Skin epidermis (tissue), 12 donors: ENCODE results near the gene CBR3.
A peak's percentile ranks its signal among the peaks of the same experiment; 100 is the strongest.
"Not testable (repeated sequence)": the region's sequence is repeated elsewhere in the genome, so short reads cannot be mapped to it uniquely, and the experiment has no call there.

Experiments
- H3K27ac ChIP-seq, 21 experiments: fragments of 200-600 bp; sonication (generic) in 11 of 21; one replicate each; pipeline ENCODE4 v1.5.0; 2020; ENCODE audit warnings: mild to moderate bottlenecking in 3 of 21, inconsistent platforms in 2 of 21, moderate library complexity in 2 of 21
- H3K4me3 ChIP-seq, 7 experiments: fragments of 200-600 bp; sonication (generic) in 2 of 7; one replicate each; pipeline ENCODE4 v1.5.0; 2020; ENCODE audit warnings: inconsistent platforms in 2 of 7, mild to moderate bottlenecking in 2 of 7, moderate library complexity in 1 of 7

The CBR3 gene

DNA sequence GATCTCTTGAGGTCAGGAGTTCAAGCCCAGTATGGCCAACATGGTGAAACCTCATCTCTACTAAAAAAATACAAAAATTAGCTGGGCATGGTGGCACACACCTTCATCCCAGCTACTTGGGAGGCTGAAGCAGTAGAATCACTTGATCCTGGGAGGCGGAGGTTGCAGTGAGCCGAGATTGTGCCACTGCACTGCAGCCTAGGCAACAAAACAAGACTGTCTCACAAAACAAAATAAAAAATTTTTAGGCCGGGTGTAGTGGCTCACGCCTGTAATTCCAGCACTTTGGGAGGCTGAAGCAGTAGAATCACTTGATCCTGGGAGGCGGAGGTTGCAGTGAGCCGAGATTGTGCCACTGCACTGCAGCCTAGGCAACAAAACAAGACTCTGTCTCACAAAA is 9.4 kb downstream of the CBR3 start:
- not testable (repeated sequence) for H3K4me3 ChIP-seq, H3K27ac ChIP-seq

DNA sequence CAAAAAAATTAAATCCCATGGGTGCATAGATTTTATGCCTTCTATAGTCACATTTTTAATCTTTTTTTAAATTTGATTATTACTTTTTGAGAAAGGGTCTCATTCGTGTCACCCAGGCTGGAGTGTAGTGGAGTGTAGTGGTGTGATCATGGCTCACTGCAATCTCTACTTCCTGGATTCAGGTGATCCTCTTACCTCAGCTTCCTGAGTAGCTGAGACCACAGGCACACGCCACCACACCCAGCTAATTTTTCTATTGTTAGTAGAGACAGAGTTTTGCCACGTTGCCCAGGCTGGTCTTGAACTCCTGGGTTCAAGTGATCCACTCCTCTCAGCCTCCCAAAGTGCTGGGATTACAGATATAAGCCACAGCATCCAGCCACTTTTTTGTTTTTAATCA is 10.4 kb downstream of the CBR3 start:
- peak overlapping the region in 2 of 21 experiments; percentile 31 to 34 for H3K27ac ChIP-seq

DNA sequence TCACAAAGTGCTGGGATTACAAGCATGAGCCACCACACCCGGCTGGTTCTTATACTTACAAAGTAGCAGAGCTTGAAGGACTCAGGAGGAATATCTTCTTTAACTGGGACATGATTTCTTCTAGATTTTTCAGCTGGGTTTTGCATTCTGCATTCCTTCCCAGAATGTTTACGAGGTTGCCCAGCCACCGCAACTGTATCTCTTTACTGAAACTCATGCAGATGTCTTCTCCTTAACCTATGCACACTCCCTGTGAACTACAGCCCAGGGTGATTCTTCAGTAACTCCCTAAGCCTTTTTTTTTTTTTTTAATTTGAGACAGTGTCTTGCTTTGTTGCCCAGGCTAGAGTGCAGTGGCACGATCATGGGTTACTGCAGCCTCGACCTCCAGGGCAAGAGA is 13.0 kb downstream of the CBR3 start:
- no peak overlapping the region for H3K4me3 ChIP-seq
- H3K27ac ChIP-seq: peak overlapping the region in 1 of 21 experiments; percentile 26

More for the DNA sequence above, 10.4 kb downstream of the CBR3 start:
- H3K4me3 ChIP-seq: no peak overlapping the region

DNA sequence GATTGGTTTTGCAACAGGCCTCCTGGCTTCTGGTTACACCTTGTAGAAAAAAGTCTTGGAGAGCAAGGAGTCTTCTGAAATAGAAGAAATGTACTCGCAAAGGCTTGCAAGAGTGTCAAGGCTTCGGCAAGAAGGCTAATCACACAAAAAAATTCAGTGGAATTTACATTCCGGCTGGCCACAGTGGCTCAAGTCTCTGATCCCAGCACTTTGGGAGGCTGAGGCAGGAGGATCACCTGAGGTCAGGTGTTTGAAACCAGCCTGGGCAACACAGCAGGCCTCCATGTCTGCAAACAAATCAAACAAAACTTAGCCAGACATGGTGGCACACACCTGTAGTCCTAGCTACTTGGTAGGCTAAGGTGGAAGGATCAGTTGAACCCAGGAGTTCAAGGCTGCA is 14.0 kb downstream of the CBR3 start:
- Histone ChIP-seq H3K4me3 (no peak overlapping the region), H3K27ac (no peak overlapping the region)

DNA sequence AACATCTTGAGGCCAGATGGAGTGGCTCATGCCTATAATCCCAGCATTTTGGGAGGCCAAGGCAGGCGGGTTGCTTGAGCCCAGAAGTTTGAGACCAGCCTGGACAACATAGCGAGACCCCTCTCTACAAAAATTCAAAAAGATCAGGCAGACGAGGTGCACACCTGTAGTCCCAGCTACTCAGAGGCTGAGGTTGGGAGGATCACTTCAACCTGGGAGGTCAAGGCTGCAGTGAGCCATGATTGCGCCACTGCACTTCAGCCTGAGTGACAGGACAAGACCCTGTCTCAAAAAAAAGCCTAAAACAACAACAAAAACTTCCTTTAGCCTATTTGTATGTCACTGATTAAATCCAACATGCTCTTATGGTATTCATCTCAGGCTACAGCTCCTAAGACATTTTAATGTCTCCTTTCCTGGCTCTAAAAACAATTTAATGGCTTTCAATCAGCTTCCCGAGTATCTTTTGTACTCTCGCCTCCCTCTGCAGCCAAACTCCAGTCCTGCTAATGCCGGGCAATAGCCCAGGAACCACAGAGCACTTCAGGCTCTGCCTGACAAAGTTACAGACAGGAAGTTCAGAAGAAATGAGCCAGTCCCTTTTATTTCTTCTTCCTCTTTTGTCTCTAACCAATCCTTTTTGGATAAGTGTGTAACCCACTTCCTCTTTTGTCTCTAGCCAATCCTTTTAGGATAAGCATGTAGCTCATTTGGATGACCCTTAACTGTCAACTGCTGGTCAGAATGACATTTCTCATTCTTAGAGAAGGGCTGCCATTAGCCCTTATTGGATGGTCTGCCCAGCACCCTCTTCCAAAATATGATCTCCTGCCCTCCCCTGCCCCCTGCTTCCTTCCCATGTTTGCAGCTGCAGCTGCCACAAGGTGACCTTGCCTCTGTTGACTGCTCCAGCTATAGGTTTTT is 15.2 kb downstream of the CBR3 start:
- H3K27ac ChIP-seq: peak overlapping the region in 19 of 21 experiments; percentile 21 to 74 (median 53)
- H3K4me3 ChIP-seq: no peak overlapping the region

DNA sequence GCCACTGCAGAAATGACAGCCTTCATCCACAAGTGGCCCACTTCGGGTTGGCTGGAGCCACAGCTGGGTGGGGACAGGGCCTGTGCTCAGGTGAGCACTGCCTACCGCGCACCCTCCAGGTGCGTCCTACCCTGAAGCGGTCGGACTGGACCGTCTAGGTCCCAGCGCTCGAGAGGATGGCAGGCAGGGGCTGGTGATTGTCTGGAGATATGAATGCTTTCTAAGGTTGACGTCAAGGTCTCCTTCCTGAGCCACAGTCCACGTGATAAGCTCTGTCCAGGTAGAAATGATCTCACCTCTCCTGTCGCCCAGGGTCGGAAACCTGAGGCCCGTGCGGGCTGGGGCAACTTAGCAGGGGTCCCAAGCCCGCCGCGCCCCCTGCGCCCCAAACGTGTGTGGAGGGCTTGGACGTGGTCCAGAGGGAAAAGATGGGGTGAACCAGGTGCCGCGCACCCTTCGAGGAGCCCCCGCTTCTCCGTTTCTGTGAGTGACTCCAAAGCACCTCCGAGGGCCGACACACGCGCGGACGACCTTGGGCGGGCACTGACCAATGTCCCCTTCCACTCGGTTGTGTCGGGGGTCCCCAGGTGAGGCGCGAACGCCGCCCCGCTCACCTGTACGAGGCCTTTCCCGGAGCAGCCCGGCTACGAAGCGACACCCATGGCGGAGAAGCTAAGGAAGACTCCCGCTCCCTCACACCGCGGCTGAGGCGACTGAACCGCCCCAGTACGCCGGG is 20.9 kb downstream of the CBR3 start:
- Histone ChIP-seq H3K27ac (peak overlapping the region in 20 of 21 experiments; percentile 44 to 95 (median 80)), H3K4me3 (peak overlapping the region; percentile 38 to 78 (median 64))

DNA sequence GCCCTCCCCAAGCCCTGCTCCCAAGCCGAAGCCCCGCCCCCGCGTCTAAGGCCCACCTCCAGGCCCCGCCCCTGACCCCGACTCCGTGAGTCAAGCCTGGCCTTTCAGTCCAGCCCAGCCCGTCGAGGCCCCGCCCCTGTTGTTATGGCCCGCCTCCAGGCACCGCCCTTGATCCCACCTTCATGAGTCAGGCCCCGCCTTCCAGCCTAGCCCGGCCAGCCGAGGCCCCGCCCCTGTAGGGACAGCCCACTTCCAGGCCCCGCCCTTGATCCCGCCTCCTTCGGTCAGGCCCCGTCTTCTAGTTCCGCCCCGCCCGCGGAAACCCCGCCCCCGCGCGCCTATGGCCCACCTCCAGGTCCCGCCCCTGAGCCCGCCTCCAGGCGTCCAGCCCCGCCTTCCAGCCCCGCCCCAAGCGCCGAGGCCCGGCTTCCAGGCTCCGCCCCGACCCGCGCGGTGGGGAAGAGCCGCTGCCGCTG is 21.5 kb downstream of the CBR3 start:
- H3K4me3 ChIP-seq: peak overlapping the region; percentile 86 to 99 (median 93)
- peak overlapping the region in 20 of 21 experiments; percentile 66 to 96 (median 88) for H3K27ac ChIP-seq

DNA sequence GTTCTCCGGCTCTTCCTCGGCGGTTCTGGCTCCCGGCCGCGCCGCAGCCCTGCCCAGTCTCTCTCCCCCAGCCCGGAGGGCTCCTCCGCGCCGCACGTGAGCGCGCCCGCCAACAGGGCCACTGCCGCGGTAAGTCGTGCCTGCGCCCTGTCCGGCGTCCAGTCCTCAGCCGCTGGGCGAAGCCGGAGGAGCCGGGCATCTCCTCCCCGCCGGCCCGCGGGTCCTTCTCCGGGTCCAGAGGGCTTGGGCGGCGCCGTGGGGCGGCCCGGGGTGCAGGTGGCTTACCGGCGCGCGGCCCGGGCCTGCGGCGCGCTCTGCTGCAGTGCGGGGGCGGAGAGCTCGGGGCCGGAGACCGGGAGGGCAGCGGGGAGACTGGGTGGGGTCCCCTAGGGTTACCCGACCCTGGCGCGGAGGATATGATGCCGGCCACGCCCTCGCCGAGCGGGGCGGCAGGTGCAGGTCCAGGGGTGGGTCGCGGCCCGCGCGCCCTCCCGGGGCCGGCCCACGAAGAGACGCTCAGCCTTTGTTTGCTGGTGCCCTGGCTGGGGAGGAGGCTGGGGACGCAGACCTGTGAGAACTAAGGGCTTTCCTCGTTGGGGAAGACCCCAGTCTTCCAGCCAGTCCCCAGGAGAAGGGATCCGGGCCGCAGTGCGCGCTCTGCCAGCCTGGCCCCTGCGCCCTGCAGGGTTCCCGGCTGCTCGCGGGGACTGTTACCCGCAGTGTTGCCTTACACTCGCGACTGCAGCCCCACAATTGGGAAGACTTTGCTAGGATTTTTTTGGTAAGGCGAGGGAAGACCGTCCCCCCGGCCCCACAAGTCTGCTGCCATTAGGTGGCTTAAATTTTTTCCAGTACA is 22.2 kb downstream of the CBR3 start, which contains the start of gene DOP1B:
DOP1B (plus strand) TSS at position 10 of the 856 bp plus-strand sequence. CDS start 7,910 bp downstream, outside the sequence.
- peak within 1 kb of the TSS; percentile 44 to 96 (median 88) for H3K27ac ChIP-seq
- peak within 1 kb of the TSS; percentile 86 to 99 (median 93) for H3K4me3 ChIP-seq

DNA sequence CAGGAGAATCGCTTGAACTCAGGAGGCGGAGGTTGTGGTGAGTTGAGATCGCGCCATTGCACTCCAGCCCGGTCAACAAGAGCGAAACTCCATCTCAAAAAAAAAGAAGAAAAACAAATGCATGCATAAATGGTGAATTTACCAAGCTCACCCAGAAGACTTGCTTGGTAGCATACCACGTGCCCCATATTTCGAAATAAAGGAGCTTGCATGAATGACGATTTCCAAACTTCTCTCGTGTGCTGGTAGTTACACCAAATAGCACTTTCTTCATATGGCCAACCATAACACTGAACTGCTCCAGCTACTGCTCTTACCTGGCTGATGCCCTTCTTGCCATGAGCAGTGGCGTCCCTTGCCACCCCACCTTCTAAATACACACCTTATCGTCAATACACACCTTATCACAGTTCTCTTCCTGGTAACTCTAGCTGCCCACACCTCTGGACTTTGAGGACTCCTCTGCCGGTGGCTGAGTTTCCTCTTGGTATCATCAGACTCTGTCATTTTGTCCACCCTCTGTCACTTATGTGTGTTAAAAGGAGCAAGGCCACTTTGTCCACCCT is 24.6 kb downstream of the CBR3 start:
- Histone ChIP-seq H3K4me3 (no peak overlapping the region), H3K27ac (no peak overlapping the region)

DNA sequence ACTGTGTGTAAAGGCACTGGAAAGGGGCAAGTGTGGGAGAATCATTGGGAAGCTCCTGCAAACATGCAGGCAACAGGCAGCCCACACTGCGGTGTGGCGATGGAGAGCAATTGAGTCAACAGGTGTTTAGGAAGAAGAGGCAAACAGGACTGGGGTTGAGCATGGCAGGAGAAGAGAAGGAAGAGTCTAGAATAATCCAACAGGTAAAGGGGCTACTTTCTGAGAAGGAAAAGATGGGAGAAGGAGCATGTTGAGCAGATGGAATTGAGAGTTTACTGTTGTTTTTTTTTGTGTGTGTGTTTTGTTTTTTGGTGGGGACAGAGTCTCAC is 25.9 kb downstream of the CBR3 start:
- H3K4me3 ChIP-seq: no peak overlapping the region
- H3K27ac ChIP-seq: no peak overlapping the region

DNA sequence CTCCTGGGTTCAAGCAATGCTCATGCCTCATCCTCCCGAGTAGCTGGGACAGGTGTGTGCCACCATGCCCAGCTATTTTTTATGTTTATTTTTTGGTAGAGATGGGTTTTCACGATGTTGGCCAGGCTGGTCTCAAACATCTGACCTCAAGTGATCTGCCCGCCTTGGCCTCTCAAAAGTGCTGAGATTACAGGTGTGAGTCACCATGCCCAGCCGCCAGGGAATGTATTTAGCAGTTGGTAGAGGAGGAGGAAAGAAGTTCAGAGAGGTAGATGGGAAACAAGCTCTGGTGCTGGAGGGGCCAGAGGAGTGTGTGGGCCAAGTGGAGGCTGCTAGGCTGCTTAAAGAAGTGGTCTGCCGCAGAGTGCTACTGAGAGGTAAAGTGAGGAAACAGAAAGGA is 27.8 kb downstream of the CBR3 start:
- Histone ChIP-seq H3K27ac (no peak overlapping the region), H3K4me3 (no peak overlapping the region)

DNA sequence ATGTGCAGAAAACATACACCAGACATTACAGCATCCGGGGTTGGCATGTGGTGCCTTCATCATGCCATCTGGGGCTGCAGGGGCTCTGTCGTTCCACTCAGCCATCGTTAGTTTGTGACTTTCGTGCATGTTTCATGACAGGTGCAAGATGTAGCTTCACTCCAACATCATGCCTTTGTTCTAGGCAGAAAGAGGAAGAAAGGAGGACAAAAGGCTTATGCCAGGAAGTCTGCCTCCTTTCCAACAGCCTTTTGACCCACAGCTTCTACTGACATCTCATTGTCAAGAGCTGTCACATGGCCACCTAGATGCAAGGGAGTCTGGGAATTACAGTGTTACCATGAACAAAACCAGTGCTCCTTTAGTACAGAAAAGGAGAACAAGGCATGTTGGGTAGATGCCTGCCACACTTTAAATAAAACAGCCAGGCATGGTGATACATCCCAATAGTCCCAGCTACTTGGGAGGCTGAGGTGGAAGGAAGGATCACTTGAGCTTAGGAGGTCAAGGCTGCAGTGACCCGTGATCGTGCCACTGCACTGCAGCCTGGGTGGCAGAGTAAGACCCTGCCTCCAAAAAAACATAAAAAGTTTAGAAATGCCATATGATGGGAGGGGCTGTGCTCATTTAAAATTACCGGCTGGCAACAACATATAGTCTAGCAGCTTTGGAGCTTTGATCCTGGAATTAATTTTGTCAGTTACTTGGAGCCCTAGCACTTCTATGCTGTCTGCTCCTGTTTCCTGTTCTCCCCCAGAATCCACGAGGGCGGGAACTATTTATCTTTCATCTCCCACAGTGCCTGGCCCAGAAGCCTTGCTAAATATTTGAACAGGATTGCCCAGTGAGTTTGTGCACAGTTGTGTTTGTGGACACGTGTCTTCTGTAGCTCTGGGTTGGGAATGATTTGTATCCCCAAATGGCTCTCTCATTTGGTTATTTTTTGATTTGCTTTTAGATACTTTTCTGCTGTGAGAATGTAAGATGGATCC is 29.2 kb downstream of the CBR3 start:
- no peak overlapping the region for H3K27ac ChIP-seq
- no peak overlapping the region for H3K4me3 ChIP-seq

DNA sequence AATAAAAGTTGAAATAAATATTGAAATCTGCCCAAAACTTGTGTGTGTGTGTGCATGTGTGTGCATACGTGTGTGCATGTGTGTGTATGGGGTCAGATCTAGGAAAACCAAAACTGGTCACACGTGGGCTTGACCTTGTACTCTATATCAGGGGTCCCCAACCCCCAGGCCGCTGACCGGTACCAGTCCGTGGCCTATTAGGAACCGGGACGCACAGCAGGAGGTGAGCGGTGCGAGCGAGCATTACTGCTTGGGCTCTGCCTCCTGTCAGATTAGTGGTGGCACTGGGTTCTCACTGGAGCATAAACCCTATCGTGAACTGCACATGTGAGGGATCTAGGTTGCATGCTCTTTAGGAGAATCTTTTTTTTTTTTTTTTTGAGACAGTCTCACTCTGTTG is 30.5 kb downstream of the CBR3 start:
- Histone ChIP-seq H3K4me3 (no peak overlapping the region), H3K27ac (no peak overlapping the region)

DNA sequence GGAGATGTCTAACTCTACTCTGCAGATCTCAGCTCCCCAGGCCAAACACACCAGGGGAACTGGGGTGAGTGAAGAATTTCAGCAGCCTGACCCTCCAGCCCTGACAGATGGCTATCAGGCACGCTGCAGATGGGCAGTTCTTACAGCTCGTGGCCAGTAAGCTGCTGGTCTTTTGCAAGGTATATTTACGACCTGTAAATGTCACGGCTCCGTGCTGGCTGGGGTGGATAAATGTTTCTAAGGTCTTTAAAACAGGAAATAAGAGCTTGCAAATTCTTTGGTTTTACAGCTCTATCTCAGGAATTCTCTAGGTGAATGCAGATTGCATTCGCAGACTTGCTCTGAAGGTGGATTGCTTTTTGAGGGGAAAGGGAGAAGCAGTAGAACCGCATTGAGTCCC is 31.8 kb downstream of the CBR3 start:
- no peak overlapping the region for H3K4me3 ChIP-seq
- H3K27ac ChIP-seq: no peak overlapping the region

DNA sequence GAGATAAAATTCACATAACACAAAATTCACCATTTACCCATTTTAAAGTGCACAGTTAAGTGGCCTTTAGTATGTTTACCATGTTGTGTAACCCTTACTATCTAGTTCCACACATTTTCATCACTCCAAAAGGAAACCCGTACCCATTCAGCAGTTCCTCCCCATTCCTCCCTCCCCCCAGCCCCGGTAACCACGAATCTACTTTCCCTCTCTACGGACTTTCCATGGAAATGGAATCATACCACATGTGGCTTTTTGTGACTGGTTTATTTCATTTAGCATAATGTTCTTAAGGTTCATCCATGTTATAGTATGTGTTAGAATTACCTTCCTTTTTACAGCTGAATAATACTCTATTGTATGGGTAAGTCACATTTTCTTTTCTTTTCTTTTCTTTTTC is 32.7 kb downstream of the CBR3 start:
- no peak overlapping the region for H3K27ac ChIP-seq
- H3K4me3 ChIP-seq: no peak overlapping the region

DNA sequence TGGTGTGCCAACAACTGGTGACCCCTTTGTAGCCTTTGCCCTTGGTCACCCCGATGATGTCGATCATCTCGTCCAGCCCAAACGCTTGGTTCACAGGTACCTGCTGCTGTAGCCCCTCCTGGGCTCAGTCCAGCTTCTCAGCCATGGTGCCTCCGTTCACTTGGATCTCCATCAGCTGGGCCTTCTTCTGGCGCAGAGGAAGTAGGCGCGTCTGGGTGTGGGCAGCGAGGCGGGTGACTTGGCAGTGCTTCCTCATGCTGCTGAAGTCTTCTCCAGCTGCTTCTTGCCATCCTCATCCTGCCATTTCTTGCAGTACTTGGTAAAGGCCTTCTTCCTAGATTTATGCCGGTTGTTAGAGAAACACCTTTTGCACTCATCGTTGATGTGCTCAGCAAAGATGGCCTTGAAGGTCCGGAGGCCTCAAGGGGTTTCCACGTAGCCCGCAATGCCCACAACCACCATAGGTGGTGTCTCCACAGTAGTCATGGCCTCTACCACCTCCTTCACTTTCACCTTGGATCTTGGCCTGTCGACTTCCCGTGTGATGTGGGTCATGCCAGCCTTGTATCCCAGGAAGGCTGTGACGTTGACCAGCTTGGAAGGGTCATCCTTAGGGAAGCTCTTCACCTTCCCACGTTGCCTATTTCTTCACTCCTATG is 34.7 kb downstream of the CBR3 start:
- Histone ChIP-seq H3K4me3 (no peak overlapping the region), H3K27ac (no peak overlapping the region)

DNA sequence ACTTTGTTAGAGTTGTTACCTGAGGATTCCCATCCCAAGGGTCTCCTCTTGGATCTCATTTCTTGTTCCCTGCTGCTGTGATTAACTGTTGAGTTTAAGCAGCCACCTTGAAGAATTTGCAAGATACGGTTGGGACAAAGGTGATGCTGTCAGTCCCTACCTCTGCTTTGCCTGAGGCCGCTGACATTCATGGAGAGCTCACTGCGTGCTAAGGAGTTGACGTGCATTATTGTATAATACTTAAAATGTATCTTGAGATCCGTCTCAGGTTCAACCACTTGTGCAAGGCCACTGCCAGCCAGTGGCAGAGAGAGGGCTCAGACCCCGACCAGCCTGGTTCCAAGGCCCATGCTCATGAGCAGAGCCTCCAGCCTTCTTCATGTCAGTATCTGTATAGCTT is 35.9 kb downstream of the CBR3 start:
- no peak overlapping the region for H3K4me3 ChIP-seq
- no peak overlapping the region for H3K27ac ChIP-seq

DNA sequence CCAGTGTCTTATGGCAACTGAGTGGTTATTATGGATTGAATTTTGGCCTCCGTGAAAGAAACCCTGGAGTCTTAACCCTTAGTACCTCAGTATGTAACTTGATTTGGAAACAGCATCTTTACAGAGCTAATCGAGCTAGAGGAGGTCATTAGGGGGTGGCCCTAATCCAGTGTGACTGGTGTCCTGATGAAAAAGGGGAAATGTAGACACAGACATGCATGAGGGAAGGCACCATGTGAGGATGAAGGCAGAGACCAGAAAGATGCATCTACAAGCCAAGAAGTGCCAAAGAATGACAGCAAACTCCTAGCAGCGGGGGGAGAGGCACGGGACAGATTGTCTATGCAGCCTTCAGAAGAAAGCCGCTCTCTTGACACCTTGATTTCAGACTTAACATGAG is 36.5 kb downstream of the CBR3 start:
- Histone ChIP-seq H3K4me3 (no peak overlapping the region), H3K27ac (peak overlapping the region in 1 of 21 experiments; percentile 35)
